ENCODE data around the gene THSD7A. TPM values are rescaled to one million over a fixed set of nuclear protein-coding genes. Genes with fewer than 3 reads are reported as not detected.

Gene THSD7A
- total and polyA plus RNA-seq, 11 donors: 0.11 to 5.2 (median 1.1) TPM

DNA sequence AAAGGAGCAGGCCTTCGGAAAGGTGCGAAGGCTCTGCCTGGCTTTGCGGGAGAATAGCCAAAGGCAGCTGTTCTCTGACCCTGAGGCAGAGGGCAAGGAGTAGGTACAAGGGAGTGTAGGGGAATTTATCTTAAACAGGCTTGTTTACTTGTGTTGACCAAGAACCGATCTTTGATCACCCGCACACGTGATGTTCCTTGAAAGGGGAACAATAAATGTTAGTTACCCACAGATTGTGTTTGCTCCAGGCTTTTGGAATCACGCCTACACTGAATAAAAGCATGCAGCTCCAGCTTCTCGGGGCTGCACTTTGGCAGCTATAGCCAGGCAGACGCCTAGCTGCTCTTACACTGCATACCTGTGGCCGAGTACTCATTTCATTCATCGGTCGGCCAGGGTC lies 437.6 kb downstream of the THSD7A start:
- TF ChIP-seq, protein P1, sequence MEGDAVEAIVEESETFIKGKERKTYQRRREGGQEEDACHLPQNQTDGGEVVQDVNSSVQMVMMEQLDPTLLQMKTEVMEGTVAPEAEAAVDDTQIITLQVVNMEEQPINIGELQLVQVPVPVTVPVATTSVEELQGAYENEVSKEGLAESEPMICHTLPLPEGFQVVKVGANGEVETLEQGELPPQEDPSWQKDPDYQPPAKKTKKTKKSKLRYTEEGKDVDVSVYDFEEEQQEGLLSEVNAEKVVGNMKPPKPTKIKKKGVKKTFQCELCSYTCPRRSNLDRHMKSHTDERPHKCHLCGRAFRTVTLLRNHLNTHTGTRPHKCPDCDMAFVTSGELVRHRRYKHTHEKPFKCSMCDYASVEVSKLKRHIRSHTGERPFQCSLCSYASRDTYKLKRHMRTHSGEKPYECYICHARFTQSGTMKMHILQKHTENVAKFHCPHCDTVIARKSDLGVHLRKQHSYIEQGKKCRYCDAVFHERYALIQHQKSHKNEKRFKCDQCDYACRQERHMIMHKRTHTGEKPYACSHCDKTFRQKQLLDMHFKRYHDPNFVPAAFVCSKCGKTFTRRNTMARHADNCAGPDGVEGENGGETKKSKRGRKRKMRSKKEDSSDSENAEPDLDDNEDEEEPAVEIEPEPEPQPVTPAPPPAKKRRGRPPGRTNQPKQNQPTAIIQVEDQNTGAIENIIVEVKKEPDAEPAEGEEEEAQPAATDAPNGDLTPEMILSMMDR (IDR thresholded peaks at IDR 0.05): no peak
- no peak for TF ChIP-seq POLR2A (IDR thresholded peaks at IDR 0.05)
- peaks cover 0 to 26% (median 0%) of the 10 kb centered on the region in 12 donors for H3K9me3 ChIP-seq
- intact Hi-C loops (cut with DNase I): no loop called here
- DNase-seq (no peak), ATAC-seq (no peak)
- H3K27ac ChIP-seq: no peak overlapping the region
- H3K4me3 ChIP-seq: no peak overlapping the region
- no peaks in the 10 kb centered on the region for H3K4me1 ChIP-seq
- peaks cover 0 to 18% (median 0%) of the 10 kb centered on the region in 9 donors for H3K36me3 ChIP-seq
- no peaks in the 10 kb centered on the region for H3K27me3 ChIP-seq
- 92 to 96% (median 93%) methylated on average over 12 of the region's 12 CpGs for WGBS, 4 donors

DNA sequence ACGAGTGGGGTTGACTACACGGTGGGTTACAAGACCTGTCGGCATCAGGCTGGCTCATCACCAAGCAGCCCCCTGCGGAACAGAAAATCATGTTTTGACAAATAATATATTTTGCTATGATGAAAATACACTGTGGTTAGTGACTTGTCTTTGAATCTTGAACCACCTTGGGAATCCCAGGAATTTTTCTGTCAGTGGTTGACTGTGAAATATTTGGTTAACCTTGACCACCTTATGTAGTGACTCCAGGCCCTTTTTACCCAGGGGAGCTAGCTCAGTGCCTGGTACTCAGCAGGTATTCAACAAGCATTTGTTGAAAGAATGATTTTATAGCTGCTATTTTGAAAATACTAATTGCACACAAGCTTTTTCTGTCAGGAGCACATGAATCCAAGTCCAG lies 452.4 kb downstream of the THSD7A start:
- intact Hi-C loops (cut with DNase I): no loop called here
- 90 to 95% (median 93%) methylated on average over 4 of the region's 4 CpGs for WGBS, 4 donors
- DNase-seq (no peak), ATAC-seq (no peak)
- Histone ChIP-seq H3K4me1 (no peaks in the 10 kb centered on the region), H3K9me3 (no peaks in the 10 kb centered on the region), H3K4me3 (no peak overlapping the region), H3K27ac (no peak overlapping the region), H3K27me3 (no peaks in the 10 kb centered on the region), H3K36me3 (peaks cover 0 to 4% (median 0%) of the 10 kb centered on the region in 9 donors)
- no peak for TF ChIP-seq POLR2A (IDR thresholded peaks at IDR 0.05)
- TF ChIP-seq, protein P1 (IDR thresholded peaks at IDR 0.05): no peak

DNA sequence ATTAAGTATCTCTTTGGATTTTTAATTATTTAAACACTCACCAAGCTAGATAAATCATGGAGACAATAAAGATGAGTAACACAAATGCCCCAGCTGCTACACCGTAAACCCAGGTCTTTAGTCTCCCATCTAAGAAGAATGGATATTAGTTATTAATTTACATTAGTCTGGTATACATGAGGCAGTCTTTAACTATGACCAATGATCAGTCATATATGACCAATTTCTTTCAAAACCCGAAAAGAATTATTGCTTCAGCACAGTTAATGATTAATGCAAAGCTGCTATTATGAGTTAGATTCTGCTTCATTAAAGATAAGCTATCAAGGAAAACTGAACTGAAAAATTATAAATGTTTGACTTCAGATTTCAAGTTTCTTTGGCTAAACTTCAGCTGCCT lies 455.5 kb downstream of the THSD7A start:
- ATAC-seq (no peak), DNase-seq (no peak)
- H3K4me1 ChIP-seq: no peaks in the 10 kb centered on the region
- no peaks in the 10 kb centered on the region for H3K27me3 ChIP-seq
- intact Hi-C loops (cut with DNase I): no loop called here
- no peaks in the 10 kb centered on the region for H3K36me3 ChIP-seq
- H3K27ac ChIP-seq: no peak overlapping the region
- H3K4me3 ChIP-seq: no peak overlapping the region
- TF ChIP-seq, protein P1 (IDR thresholded peaks at IDR 0.05): no peak
- TF ChIP-seq POLR2A (IDR thresholded peaks at IDR 0.05): no peak
- no peaks in the 10 kb centered on the region for H3K9me3 ChIP-seq
- 95 to 98% (median 98%) methylated on average over 2 of the region's 2 CpGs for WGBS, 4 donors

DNA sequence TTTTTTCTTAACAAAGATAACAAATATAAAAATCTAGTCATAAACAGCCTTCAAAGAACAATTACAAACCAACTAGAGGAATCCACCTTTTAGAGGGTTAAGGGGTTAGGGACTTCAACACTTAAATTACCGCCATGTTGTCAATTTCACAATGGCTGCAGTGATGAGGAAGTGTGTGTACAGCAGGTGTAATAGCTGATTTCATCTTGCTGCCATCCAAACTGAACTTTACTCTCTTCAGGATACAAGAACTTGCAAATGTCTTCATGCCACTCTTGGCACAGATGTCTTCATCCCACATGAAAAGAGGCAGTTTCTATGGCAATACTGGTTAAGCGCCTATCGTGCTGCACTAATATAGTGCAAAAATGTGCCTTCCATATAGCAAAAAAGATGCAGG lies 457.4 kb downstream of the THSD7A start:
- H3K9me3 ChIP-seq: no peaks in the 10 kb centered on the region
- ATAC-seq (no peak), DNase-seq (no peak)
- WGBS, 4 donors: 95 to 98% (median 96%) methylated on average over 3 of the region's 3 CpGs
- H3K36me3 ChIP-seq: no peaks in the 10 kb centered on the region
- no peaks in the 10 kb centered on the region for H3K27me3 ChIP-seq
- TF ChIP-seq, protein P1 (IDR thresholded peaks at IDR 0.05): no peak
- no peak for TF ChIP-seq POLR2A (IDR thresholded peaks at IDR 0.05)
- no peak overlapping the region for H3K27ac ChIP-seq
- H3K4me1 ChIP-seq: no peaks in the 10 kb centered on the region
- no peak overlapping the region for H3K4me3 ChIP-seq
- intact Hi-C loops (cut with DNase I): no loop called here

Measured in heart left ventricle (tissue), 16 donors.